Measurements from ENCODE around the gene ADCY2. TPM values are rescaled to one million over a fixed set of nuclear protein-coding genes. Genes with fewer than 3 reads are reported as not detected.
"Not testable (repeated sequence)": the region's sequence is repeated elsewhere in the genome, so short reads cannot be mapped to it uniquely, and the experiment has no call there.

Gene ADCY2
- total RNA-seq, 1 donor from 2014 or later = 0.95 TPM

DNA sequence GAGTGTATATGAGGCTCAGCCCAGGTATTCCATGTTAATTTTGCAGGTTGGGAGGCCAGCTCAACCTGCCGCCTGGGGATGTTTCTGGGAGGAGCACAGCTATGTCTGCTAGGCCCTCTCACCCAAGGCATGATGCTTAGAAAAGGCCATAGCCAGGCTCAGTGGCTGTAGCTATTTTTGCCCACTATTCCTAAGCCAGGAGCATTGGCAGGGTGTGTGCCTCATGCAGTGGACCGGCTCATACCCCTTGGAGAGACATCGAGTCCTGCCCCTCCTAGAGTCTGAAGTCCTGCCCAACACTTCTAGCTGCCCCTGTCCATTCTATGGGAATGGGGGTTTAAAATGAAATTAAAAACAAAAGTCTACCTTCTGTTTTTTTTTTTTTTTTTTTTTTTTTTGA lies 22.3 kb downstream of the ADCY2 start:
- no peak for DNase-seq (ENCODE audit: low spot score)
- Mint-ChIP-seq H3K9me3 (ENCODE audit: low read depth) (no peaks in the 10 kb centered on the region), H3K27me3 (ENCODE audit: low read depth) (peaks cover 26% of the 10 kb centered on the region), H3K4me1 (ENCODE audit: low read depth) (peaks cover 5% of the 10 kb centered on the region), H3K36me3 (ENCODE audit: low read depth) (no peaks in the 10 kb centered on the region), H3K4me3 (ENCODE audit: unreplicated experiment) (no peak overlapping the region), H3K27ac (ENCODE audit: unreplicated experiment) (no peak overlapping the region)
- TF ChIP-seq CTCF (IDR thresholded peaks at IDR 0.05) = no peak

- Mint-ChIP-seq H3K36me3 (ENCODE audit: low read depth) (no peaks in the 10 kb centered on the region), H3K4me3 (ENCODE audit: unreplicated experiment) (no peak overlapping the region), H3K27ac (ENCODE audit: unreplicated experiment) (no peak overlapping the region), H3K9me3 (ENCODE audit: low read depth) (no peaks in the 10 kb centered on the region), H3K27me3 (ENCODE audit: low read depth) (peaks cover 26% of the 10 kb centered on the region), H3K4me1 (ENCODE audit: low read depth) (peaks cover 5% of the 10 kb centered on the region)
- DNase-seq (ENCODE audit: low spot score) = no peak
- TF ChIP-seq CTCF (IDR thresholded peaks at IDR 0.05) = no peak
These were observed 23.4 kb downstream of the ADCY2 start for GRCh38 chr5:7419367-7419766.

DNA sequence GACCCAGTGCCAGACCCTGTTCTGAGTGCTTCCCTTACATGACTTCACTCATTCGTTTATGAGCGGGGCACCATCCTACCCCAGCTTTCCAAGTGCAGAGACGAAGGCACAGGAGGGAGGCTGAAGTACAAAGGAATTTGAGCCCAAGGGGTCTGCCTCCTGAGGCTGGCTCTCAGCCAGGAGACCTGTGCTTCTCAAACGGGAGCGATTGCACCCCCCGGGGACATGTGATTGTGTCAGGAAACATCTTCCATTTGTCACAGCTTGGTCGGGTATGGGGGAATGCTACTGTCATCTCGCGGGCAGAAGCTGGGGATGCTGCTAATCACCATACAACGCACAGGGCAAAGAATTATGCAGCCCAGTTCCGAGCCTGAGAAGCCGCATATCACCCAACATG lies 23.9 kb downstream of the ADCY2 start:
- H3K9me3 Mint-ChIP-seq (ENCODE audit: low read depth) = no peaks in the 10 kb centered on the region
- peaks cover 5% of the 10 kb centered on the region for H3K4me1 Mint-ChIP-seq (ENCODE audit: low read depth)
- no peak for DNase-seq (ENCODE audit: low spot score)
- no peak for TF ChIP-seq CTCF (IDR thresholded peaks at IDR 0.05)
- H3K27me3 Mint-ChIP-seq (ENCODE audit: low read depth) = peaks cover 24% of the 10 kb centered on the region
- H3K36me3 Mint-ChIP-seq (ENCODE audit: low read depth) = no peaks in the 10 kb centered on the region
- no peak overlapping the region for H3K4me3 Mint-ChIP-seq (ENCODE audit: unreplicated experiment)
- no peak overlapping the region for H3K27ac Mint-ChIP-seq (ENCODE audit: unreplicated experiment)

DNA sequence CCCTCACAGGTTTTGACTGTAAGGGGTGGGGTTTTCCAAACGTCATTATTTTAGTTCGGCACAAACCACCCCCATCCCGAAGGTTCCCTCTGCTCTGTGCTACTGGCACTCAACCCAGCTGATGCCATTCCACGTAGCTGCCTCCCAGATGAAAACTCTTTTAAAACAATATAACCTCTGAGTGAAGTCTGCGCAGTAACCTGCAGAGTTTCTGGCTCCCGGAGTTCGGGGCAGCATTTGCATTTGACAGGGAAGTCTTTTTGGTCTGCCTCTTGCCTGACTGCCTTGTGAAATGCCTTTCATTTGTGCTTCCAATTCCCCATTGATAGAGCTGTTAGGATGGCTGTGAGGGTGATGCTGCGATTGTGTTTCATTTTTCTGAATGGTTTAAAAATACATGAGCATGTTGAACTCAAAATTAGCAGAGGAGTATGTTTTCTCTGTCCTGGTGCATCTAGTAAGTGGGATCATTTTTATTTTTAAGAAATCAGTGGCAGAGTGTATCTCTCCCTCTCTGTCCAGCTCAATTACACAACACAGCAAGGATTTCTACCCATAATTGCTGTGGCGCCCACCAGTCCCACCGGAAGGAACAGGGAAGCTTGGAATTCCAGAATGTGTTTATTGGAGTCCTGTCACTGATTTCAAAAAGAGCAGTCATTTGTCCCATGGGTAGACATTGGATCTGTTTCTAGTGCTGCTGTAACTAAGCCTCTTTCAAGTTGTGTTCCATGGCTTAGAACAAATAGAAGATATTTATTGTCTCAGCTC lies 24.8 kb downstream of the ADCY2 start:
- Mint-ChIP-seq H3K9me3 (ENCODE audit: low read depth) (no peaks in the 10 kb centered on the region), H3K4me1 (ENCODE audit: low read depth) (peaks cover 5% of the 10 kb centered on the region), H3K27ac (ENCODE audit: unreplicated experiment) (no peak overlapping the region), H3K27me3 (ENCODE audit: low read depth) (peaks cover 22% of the 10 kb centered on the region), H3K4me3 (ENCODE audit: unreplicated experiment) (no peak overlapping the region), H3K36me3 (ENCODE audit: low read depth) (no peaks in the 10 kb centered on the region)
- TF ChIP-seq CTCF (IDR thresholded peaks at IDR 0.05) = no peak
- no peak for DNase-seq (ENCODE audit: low spot score)

DNA sequence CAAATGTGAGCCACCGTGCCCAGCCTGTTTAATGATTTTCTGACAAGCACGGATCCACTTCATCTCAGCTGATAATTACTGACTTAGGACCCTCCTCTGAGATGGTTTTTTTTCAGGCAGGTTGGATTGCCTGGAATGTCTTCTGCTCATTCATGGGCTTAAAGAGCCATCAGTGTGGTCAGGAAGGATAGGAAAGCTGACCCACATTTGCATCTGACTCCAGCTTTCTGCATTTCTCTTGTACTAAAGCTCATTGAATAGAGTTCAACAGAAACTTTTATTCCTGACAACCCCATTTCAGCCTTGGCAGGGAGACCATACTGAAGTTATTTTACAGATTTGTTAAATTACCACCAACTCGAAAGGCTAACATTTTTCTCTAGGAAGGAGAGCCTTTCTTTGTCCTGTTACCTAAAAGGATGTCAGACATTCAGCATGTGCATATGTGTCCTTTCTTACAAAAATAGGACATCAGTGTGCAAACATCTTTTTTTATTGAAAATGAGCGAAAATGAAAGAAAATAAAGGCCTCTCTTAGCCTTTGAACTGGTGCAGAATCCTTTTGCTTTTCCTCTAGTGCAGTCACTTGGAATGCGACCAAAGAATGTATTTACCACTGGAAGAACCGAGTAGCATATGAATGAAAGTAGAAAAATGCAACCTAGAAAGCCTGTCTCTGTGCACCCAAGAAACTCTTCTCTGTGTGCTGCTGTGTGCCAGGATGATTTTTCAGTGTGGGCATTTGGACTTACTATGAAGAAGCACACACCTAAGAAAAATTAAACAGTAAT lies 26.6 kb downstream of the ADCY2 start:
- no peak for TF ChIP-seq CTCF (IDR thresholded peaks at IDR 0.05)
- Mint-ChIP-seq H3K9me3 (ENCODE audit: low read depth) (no peaks in the 10 kb centered on the region), H3K27ac (ENCODE audit: unreplicated experiment) (no peak overlapping the region), H3K4me3 (ENCODE audit: unreplicated experiment) (no peak overlapping the region), H3K36me3 (ENCODE audit: low read depth) (no peaks in the 10 kb centered on the region), H3K4me1 (ENCODE audit: low read depth) (peaks cover 5% of the 10 kb centered on the region), H3K27me3 (ENCODE audit: low read depth) (peaks cover 19% of the 10 kb centered on the region)
- DNase-seq (ENCODE audit: low spot score) = no peak

- not testable (repeated sequence) for DNase-seq (ENCODE audit: low spot score); H3K36me3 Mint-ChIP-seq (ENCODE audit: low read depth); H3K4me1 Mint-ChIP-seq (ENCODE audit: low read depth); H3K4me3 Mint-ChIP-seq (ENCODE audit: unreplicated experiment); H3K9me3 Mint-ChIP-seq (ENCODE audit: low read depth); H3K27ac Mint-ChIP-seq (ENCODE audit: unreplicated experiment)
- H3K27me3 Mint-ChIP-seq (ENCODE audit: low read depth) = peaks cover 19% of the 10 kb centered on the region
These were observed 27.3 kb downstream of the ADCY2 start for GRCh38 chr5:7423231-7423630.

Measured in chondrocyte (in vitro differentiated cells).